Suprapubic skin (tissue), 4 donors: Measurements from ENCODE around the gene CA11.

Source experiments
- CTCF ChIP-seq, 2 donors: fragments of 200-600 bp in 1 of 2; fragments of 450-650 bp in 1 of 2; sonication (generic) in 1 of 2; IDR thresholded peaks; one replicate each; pipeline ENCODE4 v1.5.1; 2016 to 2019; ENCODE audit warnings: antibody characterized with exemption in 2 of 2, mild to moderate bottlenecking in 1 of 2, moderate library complexity in 1 of 2
- EP300 ChIP-seq: sonication (generic); formaldehyde crosslinking; IDR thresholded peaks from one replicate; pipeline ENCODE4 v1.6.1; 2017; ENCODE audit warnings: antibody characterized with exemption
- POLR2AphosphoS5 ChIP-seq, 3 donors: sonication (generic); formaldehyde crosslinking; IDR thresholded peaks; one replicate each; pipeline ENCODE4 v1.6.1; 2017; ENCODE audit warnings: antibody characterized with exemption in 3 of 3

GRCh38 chr19:48619692-48620585 lies 26.0 kb downstream of the CA11 start:
- TF ChIP-seq CTCF (IDR thresholded peaks at IDR 0.05) (no peak), POLR2AphosphoS5 (IDR thresholded peaks at IDR 0.05) (no peak), EP300 (no peak)
